Ishikawa (cell line): ENCODE data around the gene ARL14EPL.

Source experiments
- CEBPB ChIP-seq: IDR thresholded peaks from 2 replicates; pipeline ENCODE4 v1.6.1; 2012
- CREB1 ChIP-seq: IDR thresholded peaks from 2 replicates; pipeline ENCODE4 v1.6.1; 2012; ENCODE audit warnings: low read depth
- EGR1 ChIP-seq: IDR thresholded peaks from 2 replicates; pipeline ENCODE4 v1.6.1; 2012
- EP300 ChIP-seq: IDR thresholded peaks from 2 replicates; pipeline ENCODE4 v1.6.1; 2012; ENCODE audit warnings: borderline replicate concordance
- FOXM1 ChIP-seq: IDR thresholded peaks from 2 replicates; pipeline ENCODE4 v1.6.1; 2012; ENCODE audit warnings: low read depth, borderline replicate concordance
- MAX ChIP-seq: IDR thresholded peaks from 2 replicates; pipeline ENCODE4 v1.6.1; 2012
- NFIC ChIP-seq: IDR thresholded peaks from 2 replicates; pipeline ENCODE4 v1.6.1; 2012
- RAD21 ChIP-seq: IDR thresholded peaks from 2 replicates; pipeline ENCODE4 v1.6.1; 2012; ENCODE audit warnings: low read depth
- REST ChIP-seq: IDR thresholded peaks from 2 replicates; pipeline ENCODE4 v1.6.1; 2012; ENCODE audit warnings: low read depth, mild to moderate bottlenecking
- TAF1 ChIP-seq: IDR thresholded peaks from 2 replicates; pipeline ENCODE4 v1.6.1; 2012; ENCODE audit warnings: low read depth, mild to moderate bottlenecking
- TCF12 ChIP-seq: IDR thresholded peaks from 2 replicates; pipeline ENCODE4 v1.6.1; 2012; ENCODE audit warnings: low read depth
- TEAD4 ChIP-seq: IDR thresholded peaks from 2 replicates; pipeline ENCODE4 v1.6.1; 2012
- USF1 ChIP-seq: IDR thresholded peaks from 2 replicates; pipeline ENCODE4 v1.6.1; 2012
- YY1 ChIP-seq: IDR thresholded peaks from 2 replicates; pipeline ENCODE4 v1.6.1; 2012; ENCODE audit warnings: low read depth
- ZBTB7A ChIP-seq: IDR thresholded peaks from 2 replicates; pipeline ENCODE4 v1.6.1; 2012; ENCODE audit warnings: low read depth

Gene ARL14EPL

GRCh38 chr5:116062352-116062751 is 30.1 kb downstream of the ARL14EPL start:
- TF ChIP-seq ZBTB7A (no peak), MAX (no peak), TAF1 (no peak), REST (no peak), FOXM1 (no peak), TEAD4 (no peak), CEBPB (no peak), EP300 (no peak), RAD21 (no peak; the same call in 1 of the 2 replicates), CREB1 (no peak)

GRCh38 chr5:116063950-116064349 is 31.7 kb downstream of the ARL14EPL start:
- TF ChIP-seq USF1 (no peak), EP300 (no peak), NFIC (no peak), RAD21 (no peak), FOXM1 (no peak), REST (no peak), CEBPB (no peak), ZBTB7A (no peak), CREB1 (no peak), TCF12 (no peak), EGR1 (no peak), YY1 (no peak)

GRCh38 chr5:116068028-116068632 is 35.9 kb downstream of the ARL14EPL start:
- TF ChIP-seq CEBPB = no peak
- TF ChIP-seq CREB1 = no peak
- no peak for TF ChIP-seq TEAD4
- no peak for TF ChIP-seq MAX
- no peak for TF ChIP-seq ZBTB7A
- TF ChIP-seq EGR1 = no peak
- TF ChIP-seq REST = no peak
- TF ChIP-seq RAD21 = peak; percentile 73
- TF ChIP-seq NFIC = no peak

GRCh38 chr5:116071211-116071610 is 38.9 kb downstream of the ARL14EPL start:
- TF ChIP-seq REST (no peak), CEBPB (no peak), EP300 (no peak), TCF12 (no peak), TEAD4 (no peak), EGR1 (no peak), CREB1 (no peak), FOXM1 (no peak), USF1 (no peak), RAD21 (no peak), YY1 (no peak), MAX (no peak)
